Activated naive CD4-positive, alpha-beta T cell treated with anti-CD3 and anti-CD28 coated beads for 36 hours (primary cell): ENCODE measurements around the gene BTBD2. TPM values are rescaled to one million over a fixed set of nuclear protein-coding genes. Genes with fewer than 3 reads are reported as not detected.
"Not testable (repeated sequence)": the region's sequence is repeated elsewhere in the genome, so short reads cannot be mapped to it uniquely, and the experiment has no call there.

Experiments used
- CTCF ChIA-PET: fragments of 350-600 bp; sonication (Branson Sonifier 250); formaldehyde crosslinking; loops from one replicate; lab custom pipeline; 2021; ENCODE audit warnings: antibody characterized with exemption; lab: Charles Lee
- DNase-seq: peaks from one replicate; pipeline ENCODE4 v3.0.0-alpha.2; 2020
- H3K27ac Mint-ChIP-seq: one replicate; pipeline ENCODE4 v1.8.0; 2021; ENCODE audit warnings: mild to moderate bottlenecking, mixed read lengths
- H3K27me3 Mint-ChIP-seq: one replicate; pipeline ENCODE4 v1.8.0; 2021; ENCODE audit warnings: low read depth, mixed read lengths
- H3K36me3 Mint-ChIP-seq: one replicate; pipeline ENCODE4 v1.8.0; 2021; ENCODE audit warnings: low read depth, mixed read lengths
- H3K4me1 Mint-ChIP-seq: one replicate; pipeline ENCODE4 v1.8.0; 2021; ENCODE audit warnings: low read depth, mixed read lengths
- H3K4me3 Mint-ChIP-seq: one replicate; pipeline ENCODE4 v1.8.0; 2021; ENCODE audit warnings: mild to moderate bottlenecking, moderate library complexity, mixed read lengths
- H3K9me3 Mint-ChIP-seq: one replicate; pipeline ENCODE4 v1.8.0; 2021; ENCODE audit warnings: mixed read lengths
- intact Hi-C: fragments of 100-400 bp; cut with micrococcal nuclease; formaldehyde crosslinking; loops from one replicate; pipeline ENCODE4 v1.15.1; 2023
- total RNA-seq, 2 experiments: library from RNA; stranded (reverse); gene quantifications; one replicate each; pipeline ENCODE4 v1.2.3, GENCODE V29; 2021

Gene BTBD2
- total RNA-seq, 2 experiments from 2014 or later = 37.0 to 49.0 TPM

GRCh38 chr19:1992759-1993260 lies 22.7 kb downstream of the BTBD2 start:
- intact Hi-C loops = no loop called here
- Mint-ChIP-seq H3K27me3 (no peaks in the 10 kb centered on the region), H3K27ac (no peak overlapping the region), H3K36me3 (peaks cover 11% of the 10 kb centered on the region), H3K4me1 (no peaks in the 10 kb centered on the region), H3K9me3 (no peaks in the 10 kb centered on the region), H3K4me3 (no peak overlapping the region)
- CTCF ChIA-PET = no interaction called here
- no peak for DNase-seq

- H3K27me3 Mint-ChIP-seq = no peaks in the 10 kb centered on the region
- H3K9me3 Mint-ChIP-seq = no peaks in the 10 kb centered on the region
- intact Hi-C loops = no loop called here
- H3K27ac Mint-ChIP-seq = no peak overlapping the region
- H3K36me3 Mint-ChIP-seq = peaks cover 7% of the 10 kb centered on the region
- DNase-seq = no peak
- CTCF ChIA-PET = interaction anchor here (0.7 kb wide), 1 partner anchor 45 kb away, joined by 3 read pairs; no protein-coding TSS in a partner anchor
- no peak overlapping the region for H3K4me3 Mint-ChIP-seq
- H3K4me1 Mint-ChIP-seq = no peaks in the 10 kb centered on the region
Observed at GRCh38 chr19:1991018-1991913, 24.2 kb downstream of the BTBD2 start.

GRCh38 chr19:1990230-1991017 lies 25.1 kb downstream of the BTBD2 start:
- Mint-ChIP-seq H3K4me3 (no peak overlapping the region), H3K27me3 (no peaks in the 10 kb centered on the region), H3K9me3 (no peaks in the 10 kb centered on the region), H3K36me3 (peaks cover 4% of the 10 kb centered on the region), H3K4me1 (no peaks in the 10 kb centered on the region), H3K27ac (no peak overlapping the region)
- CTCF ChIA-PET = no interaction called here
- DNase-seq = no peak
- intact Hi-C loops = no loop called here

- Mint-ChIP-seq H3K4me3 (no peak overlapping the region), H3K4me1 (no peaks in the 10 kb centered on the region), H3K36me3 (peaks cover 3% of the 10 kb centered on the region), H3K27ac (no peak overlapping the region), H3K27me3 (no peaks in the 10 kb centered on the region), H3K9me3 (no peaks in the 10 kb centered on the region)
- intact Hi-C loops = no loop called here
- CTCF ChIA-PET = no interaction called here
- no peak for DNase-seq
Observed at GRCh38 chr19:1989513-1990229, 25.8 kb downstream of the BTBD2 start.

GRCh38 chr19:1988464-1988863 lies 27.1 kb downstream of the BTBD2 start:
- not testable (repeated sequence) for H3K27me3 Mint-ChIP-seq
- peak overlapping the region; percentile 41 for H3K27ac Mint-ChIP-seq

GRCh38 chr19:1987197-1988187 lies 28.0 kb downstream of the BTBD2 start:
- CTCF ChIA-PET = interaction anchor here (0.6 kb wide), 1 partner anchor 32 kb away, joined by 6 read pairs; no protein-coding TSS in a partner anchor
- Mint-ChIP-seq H3K36me3 (peaks cover 6% of the 10 kb centered on the region), H3K27ac (no peak overlapping the region), H3K4me1 (no peaks in the 10 kb centered on the region), H3K9me3 (no peaks in the 10 kb centered on the region), H3K4me3 (no peak overlapping the region), H3K27me3 (no peaks in the 10 kb centered on the region)
- intact Hi-C loops = no loop called here
- no peak for DNase-seq

More at GRCh38 chr19:1988464-1988863, 27.1 kb downstream of the BTBD2 start:
- DNase-seq, H3K9me3 Mint-ChIP-seq, H3K4me3 Mint-ChIP-seq, H3K4me1 Mint-ChIP-seq, CTCF ChIA-PET, intact Hi-C loops, H3K36me3 Mint-ChIP-seq: not testable (repeated sequence)

- no peaks in the 10 kb centered on the region for H3K4me1 Mint-ChIP-seq
- H3K27ac Mint-ChIP-seq = no peak overlapping the region
- intact Hi-C loops = no loop called here
- no peaks in the 10 kb centered on the region for H3K27me3 Mint-ChIP-seq
- DNase-seq = no peak
- no peak overlapping the region for H3K4me3 Mint-ChIP-seq
- peaks cover 6% of the 10 kb centered on the region for H3K36me3 Mint-ChIP-seq
- no peaks in the 10 kb centered on the region for H3K9me3 Mint-ChIP-seq
- CTCF ChIA-PET = no interaction called here
Observed at GRCh38 chr19:1986357-1987162, 29.0 kb downstream of the BTBD2 start.

- DNase-seq = no peak
- Mint-ChIP-seq H3K4me3 (no peak overlapping the region), H3K4me1 (no peaks in the 10 kb centered on the region), H3K27ac (no peak overlapping the region), H3K9me3 (no peaks in the 10 kb centered on the region), H3K36me3 (peaks cover 10% of the 10 kb centered on the region), H3K27me3 (no peaks in the 10 kb centered on the region)
- CTCF ChIA-PET = no interaction called here
- intact Hi-C loops = no loop called here
Observed at GRCh38 chr19:1985588-1986356, 29.7 kb downstream of the BTBD2 start.

- H3K36me3 Mint-ChIP-seq = peaks cover 10% of the 10 kb centered on the region
- CTCF ChIA-PET = interaction anchor here (0.7 kb wide), 1 partner anchor 956 kb away, joined by 6 read pairs; no protein-coding TSS in a partner anchor
- no peaks in the 10 kb centered on the region for H3K27me3 Mint-ChIP-seq
Observed at GRCh38 chr19:1984357-1984756, 31.2 kb downstream of the BTBD2 start.

GRCh38 chr19:1981253-1981652 lies 34.3 kb downstream of the BTBD2 start:
- no peaks in the 10 kb centered on the region for H3K9me3 Mint-ChIP-seq
- intact Hi-C loops = no loop called here
- H3K36me3 Mint-ChIP-seq = peaks cover 12% of the 10 kb centered on the region
- H3K4me1 Mint-ChIP-seq = no peaks in the 10 kb centered on the region
- no peaks in the 10 kb centered on the region for H3K27me3 Mint-ChIP-seq
- no peak for DNase-seq
- CTCF ChIA-PET = interaction anchor here (0.6 kb wide), 1 partner anchor 35 kb away, joined by 3 read pairs; no protein-coding TSS in a partner anchor
- H3K27ac Mint-ChIP-seq = no peak overlapping the region
- no peak overlapping the region for H3K4me3 Mint-ChIP-seq

More at GRCh38 chr19:1984357-1984756, 31.2 kb downstream of the BTBD2 start:
- Mint-ChIP-seq H3K9me3 (no peaks in the 10 kb centered on the region), H3K27ac (no peak overlapping the region), H3K4me1 (no peaks in the 10 kb centered on the region), H3K4me3 (no peak overlapping the region)
- no peak for DNase-seq
- intact Hi-C loops = no loop called here
